HG03565 (cell line): Measurements from ENCODE around the gene CDH23.

Experiments used
- ATAC-seq: cut with Tn5 transposase; IDR thresholded peaks from one replicate; pipeline ENCODE4 v1.9.1; 2021; ENCODE audit warnings: mild to moderate bottlenecking, moderate library complexity; ENCODE audit not compliant: unreplicated experiment

The CDH23 gene

DNA sequence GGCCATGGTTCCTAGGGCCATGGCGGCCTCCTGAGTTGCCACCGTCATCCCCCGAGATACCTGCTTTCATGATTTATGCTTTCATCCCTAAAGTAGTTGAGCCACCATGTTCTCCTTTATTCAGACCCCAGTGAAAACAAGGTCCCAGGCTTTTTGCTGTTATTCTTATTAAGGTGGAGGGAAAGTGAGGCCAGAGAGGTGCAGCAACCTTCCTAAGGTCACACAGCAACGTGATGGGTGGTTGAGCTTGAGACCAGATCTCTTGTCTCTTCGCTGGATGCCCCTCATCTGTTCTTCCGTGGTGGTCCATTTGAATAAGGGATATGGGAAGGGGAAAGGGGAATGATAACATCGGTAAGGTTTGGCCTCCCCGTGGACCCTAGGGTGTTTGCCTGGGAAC lies 180.6 kb downstream of the CDH23 start:
- ATAC-seq: no peak

DNA sequence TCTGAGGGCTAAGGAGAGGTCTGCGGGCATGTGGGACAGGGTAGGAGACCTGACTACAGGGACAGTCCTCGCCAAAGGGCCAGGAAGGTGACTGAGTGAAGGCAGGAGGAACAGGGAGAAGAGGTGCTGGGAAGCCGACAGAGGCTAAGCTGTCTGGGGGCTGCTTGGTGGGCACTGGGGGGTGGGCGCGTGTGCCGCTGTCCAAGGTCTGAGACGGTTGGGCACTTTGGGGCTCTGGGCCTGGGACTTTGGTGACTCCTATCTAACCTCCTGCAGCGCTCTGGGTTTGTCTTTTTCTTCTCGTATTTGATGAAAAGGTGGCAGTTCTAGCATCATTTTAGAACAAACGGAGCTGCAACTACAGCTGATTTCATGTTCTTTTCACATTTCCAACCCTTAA lies 181.3 kb downstream of the CDH23 start:
- no peak for ATAC-seq

DNA sequence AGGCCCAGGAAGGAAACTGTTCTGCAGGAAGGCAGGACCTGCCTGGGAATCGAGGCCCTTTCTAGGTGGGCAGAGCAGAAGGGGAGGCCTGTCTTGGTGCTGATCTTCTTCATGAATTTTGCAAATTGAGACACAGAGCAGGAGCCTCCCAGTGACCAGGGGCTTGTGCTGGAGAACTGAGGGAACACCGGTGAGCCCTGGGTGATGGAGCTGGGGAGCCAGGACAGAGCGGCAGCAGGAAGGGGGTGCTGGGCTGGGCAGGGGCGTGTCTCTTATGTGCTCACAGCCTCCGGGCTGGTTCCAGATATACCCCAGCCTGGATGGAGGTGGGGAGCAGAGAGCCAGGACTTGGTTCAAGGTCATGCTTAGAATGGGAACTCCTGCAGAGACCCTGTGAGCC lies 182.9 kb downstream of the CDH23 start:
- ATAC-seq: no peak

DNA sequence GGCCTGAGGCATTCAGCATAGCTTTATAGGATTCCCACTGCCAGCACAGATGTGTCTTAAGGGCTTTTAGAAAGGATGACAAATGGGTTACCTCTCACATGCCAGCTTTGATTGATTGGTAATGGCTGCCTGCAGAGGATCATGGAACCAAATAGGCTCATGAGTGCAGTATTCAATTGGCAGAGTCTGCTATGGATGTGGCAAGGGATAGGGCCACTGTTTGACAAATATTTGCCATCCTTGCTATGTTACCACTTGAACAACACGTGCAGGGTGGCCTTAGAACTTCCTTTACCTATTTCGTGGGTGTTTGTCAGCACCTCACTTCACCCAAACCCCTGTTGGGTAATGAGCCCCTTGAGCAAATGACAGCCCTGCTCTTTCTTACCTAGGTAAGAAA lies 183.7 kb downstream of the CDH23 start:
- no peak for ATAC-seq

- no peak for ATAC-seq
Measured at GRCh38 chr10:71580926-71581325, 184.2 kb downstream of the CDH23 start.

- no peak for ATAC-seq
Measured at GRCh38 chr10:71581376-71581775, 184.7 kb downstream of the CDH23 start.

DNA sequence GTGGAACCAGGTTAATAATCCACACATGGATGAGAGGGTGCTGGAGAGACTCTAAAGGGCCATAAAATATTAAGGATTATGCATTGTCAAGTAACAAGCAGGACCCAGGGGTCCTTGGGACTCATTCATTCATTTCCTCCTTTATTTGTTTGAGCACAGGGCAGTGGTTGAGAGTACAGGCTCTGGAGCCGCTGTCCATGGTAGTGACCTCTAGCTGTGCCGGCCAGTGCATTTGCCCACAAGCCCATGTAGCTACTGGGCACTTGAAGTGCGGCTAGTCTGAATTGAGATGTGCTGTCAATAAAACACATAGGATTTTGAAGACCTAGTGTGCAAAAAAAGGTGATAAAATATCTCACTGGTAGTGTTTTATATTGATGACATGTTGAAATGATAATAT lies 185.3 kb downstream of the CDH23 start:
- no peak for ATAC-seq

GRCh38 chr10:71582506-71583475 lies 186.1 kb downstream of the CDH23 start:
- ATAC-seq: no peak

- ATAC-seq: no peak
Measured at GRCh38 chr10:71584461-71584860, 187.7 kb downstream of the CDH23 start.

DNA sequence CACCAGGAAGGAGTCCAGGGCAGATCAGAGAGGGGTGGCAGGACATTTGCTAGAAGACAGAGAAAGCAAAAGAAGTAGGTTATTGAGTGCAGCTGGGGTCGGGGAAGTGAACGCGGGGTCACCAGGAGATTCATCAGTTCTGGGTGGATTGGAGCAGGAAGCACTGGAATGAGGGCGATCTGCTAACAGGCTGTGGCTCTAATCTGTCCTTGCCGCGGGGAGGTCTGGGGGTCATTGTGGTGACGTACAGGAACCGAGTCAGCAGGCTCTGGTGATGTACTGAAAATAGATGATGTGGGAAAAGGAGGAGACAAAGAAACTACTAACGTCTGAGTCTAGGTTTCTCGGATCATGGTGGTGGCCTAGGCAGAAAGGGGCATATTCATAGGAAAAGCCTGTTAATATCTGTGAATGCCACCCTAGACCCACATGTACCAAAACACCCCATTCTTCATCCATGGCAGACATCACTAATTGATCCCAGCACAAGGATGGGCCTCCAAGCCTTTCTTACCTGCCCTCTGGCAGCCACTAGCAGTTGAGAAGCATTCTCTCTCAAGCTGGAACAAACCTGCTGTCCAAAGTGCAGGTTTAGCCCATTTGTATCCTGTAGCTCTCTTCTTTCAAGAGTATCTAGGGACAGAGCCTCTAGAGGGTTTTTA lies 188.3 kb downstream of the CDH23 start:
- ATAC-seq: no peak

GRCh38 chr10:71585564-71586290 lies 189.0 kb downstream of the CDH23 start:
- ATAC-seq: no peak

DNA sequence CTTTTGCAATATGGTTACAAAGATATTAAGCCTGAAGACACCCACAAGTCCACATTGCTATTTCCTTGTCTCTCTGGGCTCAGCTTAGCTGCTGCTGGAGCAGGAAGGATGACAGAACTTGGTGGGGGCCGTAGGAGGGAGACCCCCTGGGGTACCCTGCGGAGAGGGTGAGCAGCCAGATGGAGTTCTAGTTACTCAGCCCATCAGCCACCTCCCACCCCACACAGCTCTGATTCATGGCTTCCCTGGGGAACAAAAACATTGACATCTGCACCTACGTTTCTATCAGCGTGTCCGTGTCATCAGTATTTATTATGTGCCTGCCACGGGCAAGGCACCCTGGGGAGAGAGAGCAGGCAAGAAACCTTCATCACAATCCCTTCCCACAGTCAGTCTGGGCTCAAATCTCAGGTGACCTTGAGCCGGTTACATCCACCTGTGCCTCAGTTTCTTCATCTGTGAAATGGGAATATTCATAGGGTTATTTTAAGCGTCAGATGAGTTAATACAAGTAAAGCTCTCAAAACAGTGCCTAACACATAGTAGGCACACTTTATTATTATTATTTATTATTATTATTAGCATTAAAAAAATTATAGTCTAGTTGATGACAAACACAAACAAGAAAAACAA lies 191.3 kb downstream of the CDH23 start:
- no peak for ATAC-seq

DNA sequence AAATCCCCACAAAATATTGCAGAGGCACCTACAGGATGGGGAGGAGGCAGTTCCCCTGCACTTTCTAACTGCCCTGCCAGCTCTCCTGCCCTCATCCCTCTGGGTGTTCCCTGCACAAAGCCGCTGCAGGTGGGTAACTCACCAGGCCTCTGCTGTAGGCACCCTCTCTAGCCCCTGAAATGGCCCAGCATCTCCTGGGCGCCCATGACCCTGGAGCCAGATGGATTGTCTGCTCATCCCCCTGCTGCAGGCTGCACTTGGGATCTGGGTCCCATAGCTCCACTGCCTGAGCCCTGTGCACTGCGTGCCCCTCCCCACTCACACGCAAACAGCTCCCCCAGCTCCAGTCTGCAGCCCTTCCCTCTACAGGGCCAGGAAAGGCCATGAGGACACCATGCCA lies 192.0 kb downstream of the CDH23 start:
- no peak for ATAC-seq

DNA sequence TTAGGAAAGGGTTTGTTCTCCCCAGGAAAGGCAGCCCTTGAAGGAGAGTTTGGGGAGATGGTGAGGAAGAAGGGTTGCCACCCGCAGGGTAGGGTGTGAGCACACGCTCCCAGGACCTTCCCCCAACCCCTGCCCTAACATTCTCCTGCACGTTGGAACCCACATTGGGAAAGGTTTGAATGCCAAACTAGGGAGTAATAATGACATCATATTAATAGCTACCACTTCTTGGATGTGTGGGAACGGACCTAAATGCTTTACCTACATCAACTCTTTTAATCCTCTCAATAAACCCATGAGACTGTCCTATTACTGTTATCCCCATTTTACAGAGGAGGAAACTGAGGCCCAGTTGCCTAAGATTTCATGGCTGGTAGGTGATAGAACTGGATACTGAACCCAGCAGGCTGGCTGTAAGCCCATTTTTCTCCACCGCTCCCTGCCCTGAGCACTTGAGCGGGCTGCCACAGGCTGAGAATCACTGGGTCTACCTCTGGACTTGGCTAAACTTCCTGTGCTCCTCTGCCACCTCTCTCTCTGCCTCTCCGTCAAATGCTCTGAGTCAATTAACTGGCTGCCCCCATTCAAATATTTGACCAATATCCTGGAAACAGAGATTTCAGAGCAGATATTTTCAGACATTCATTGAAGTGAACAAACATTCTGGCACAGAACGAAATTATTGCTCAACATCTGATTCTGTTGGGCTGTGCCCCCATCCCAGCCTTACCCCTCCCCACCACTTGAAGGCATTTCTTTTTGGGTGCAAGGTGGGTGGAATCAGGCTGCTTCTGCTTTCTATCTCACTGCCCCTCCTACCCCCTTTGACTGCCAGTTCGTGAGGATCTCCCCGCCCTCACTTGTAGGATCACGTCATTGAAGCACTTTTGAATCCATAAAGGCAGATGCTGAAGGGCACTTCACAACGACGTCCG lies 193.2 kb downstream of the CDH23 start:
- no peak for ATAC-seq

DNA sequence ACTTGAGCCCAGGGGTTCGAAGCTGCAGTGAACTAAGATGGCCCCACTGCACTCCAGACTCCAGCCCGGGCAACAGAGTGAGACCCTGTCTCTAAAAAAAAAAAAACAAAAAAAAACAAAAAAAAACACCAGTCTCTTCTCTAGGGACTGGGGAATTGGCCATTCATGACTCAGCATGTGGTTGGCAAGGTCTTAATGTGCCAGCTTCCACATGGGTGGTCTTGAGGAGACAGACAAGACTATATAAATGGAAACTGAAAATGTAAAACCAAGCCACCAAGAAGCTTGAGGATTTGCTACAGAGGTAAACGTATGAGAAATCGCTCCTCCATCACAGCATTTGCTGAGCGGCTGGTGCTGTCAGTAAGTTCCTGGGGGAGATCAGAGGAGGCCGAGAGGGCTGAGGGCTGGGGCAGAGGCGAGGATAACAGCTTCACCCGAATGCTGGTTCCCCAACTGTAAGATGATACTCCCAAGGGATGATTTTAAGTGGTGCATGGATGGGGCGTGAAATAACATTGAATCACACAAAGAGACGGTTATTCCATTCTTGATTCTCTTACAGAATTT lies 194.1 kb downstream of the CDH23 start:
- ATAC-seq: no peak

DNA sequence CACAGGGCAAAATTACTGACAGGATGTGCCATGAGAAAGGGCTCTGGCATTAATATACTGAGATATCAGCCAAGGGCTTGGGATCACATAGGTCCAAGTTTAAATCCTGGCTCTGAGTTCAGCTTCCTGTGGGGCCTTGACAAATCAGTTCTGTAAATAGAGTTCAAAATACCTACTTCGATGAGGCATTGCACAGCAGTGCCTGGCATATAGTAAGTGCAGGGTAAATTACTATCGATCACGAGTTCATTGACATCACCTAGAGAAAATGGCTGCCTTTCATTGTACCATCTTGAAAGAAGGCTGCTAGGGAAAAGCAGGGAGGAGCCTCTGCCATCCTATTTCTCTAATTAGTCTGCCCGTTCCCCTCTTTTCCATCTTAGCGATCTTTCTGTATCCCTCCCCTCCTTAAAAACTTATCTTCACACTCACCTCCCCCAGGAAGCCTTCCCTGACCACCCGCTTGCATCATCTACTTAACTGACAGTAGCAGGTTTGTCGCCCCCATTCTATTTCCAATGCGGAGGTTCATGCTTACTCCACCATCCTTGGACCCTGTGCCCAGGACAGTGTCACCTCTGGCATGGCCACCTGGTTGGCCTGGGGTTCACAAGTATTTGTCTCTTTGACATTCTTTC lies 198.3 kb downstream of the CDH23 start:
- no peak for ATAC-seq

- no peak for ATAC-seq
Measured at GRCh38 chr10:71595649-71596048, 198.9 kb downstream of the CDH23 start.

- no peak for ATAC-seq
Measured at GRCh38 chr10:71596127-71596526, 199.4 kb downstream of the CDH23 start.

GRCh38 chr10:71596759-71597158 lies 200.0 kb downstream of the CDH23 start:
- ATAC-seq: no peak
